Ishikawa (cell line): ENCODE data around the gene RNF135.

ENCODE experiments used
- CEBPB ChIP-seq: IDR thresholded peaks from 2 replicates; pipeline ENCODE4 v1.6.1; 2012
- CREB1 ChIP-seq: IDR thresholded peaks from 2 replicates; pipeline ENCODE4 v1.6.1; 2012; ENCODE audit warnings: low read depth
- EGR1 ChIP-seq: IDR thresholded peaks from 2 replicates; pipeline ENCODE4 v1.6.1; 2012
- EP300 ChIP-seq: IDR thresholded peaks from 2 replicates; pipeline ENCODE4 v1.6.1; 2012; ENCODE audit warnings: borderline replicate concordance
- FOXM1 ChIP-seq: IDR thresholded peaks from 2 replicates; pipeline ENCODE4 v1.6.1; 2012; ENCODE audit warnings: low read depth, borderline replicate concordance
- MAX ChIP-seq: IDR thresholded peaks from 2 replicates; pipeline ENCODE4 v1.6.1; 2012
- NFIC ChIP-seq: IDR thresholded peaks from 2 replicates; pipeline ENCODE4 v1.6.1; 2012
- RAD21 ChIP-seq: IDR thresholded peaks from 2 replicates; pipeline ENCODE4 v1.6.1; 2012; ENCODE audit warnings: low read depth
- TAF1 ChIP-seq: IDR thresholded peaks from 2 replicates; pipeline ENCODE4 v1.6.1; 2012; ENCODE audit warnings: low read depth, mild to moderate bottlenecking
- TCF12 ChIP-seq: IDR thresholded peaks from 2 replicates; pipeline ENCODE4 v1.6.1; 2012; ENCODE audit warnings: low read depth
- TEAD4 ChIP-seq: IDR thresholded peaks from 2 replicates; pipeline ENCODE4 v1.6.1; 2012
- YY1 ChIP-seq: IDR thresholded peaks from 2 replicates; pipeline ENCODE4 v1.6.1; 2012; ENCODE audit warnings: low read depth
- ZBTB7A ChIP-seq: IDR thresholded peaks from 2 replicates; pipeline ENCODE4 v1.6.1; 2012; ENCODE audit warnings: low read depth
- TF ChIP-seq, protein P1 (sequence below): IDR thresholded peaks from 2 replicates; pipeline ENCODE4 v1.6.1; 2012; ENCODE audit warnings: low read depth, mild to moderate bottlenecking
- TF ChIP-seq, protein P2 (sequence below): IDR thresholded peaks from 2 replicates; pipeline ENCODE4 v1.6.1; 2012

The RNF135 gene

GRCh38 chr17:30970831-30971567 lies at the start of gene RNF135:
Gene RNF135 (plus strand): TSS chr17:30971039. CDS start chr17:30971074, 35 bp downstream.
- TF ChIP-seq CREB1 (no peak), RAD21 (peak; percentile 2; the same call in 1 of the 2 replicates), TEAD4 (no peak; the same call in 1 of the 2 replicates), CEBPB (no peak), MAX (peak; percentile 79), EGR1 (no peak), NFIC (no peak), YY1 (peak; percentile 90), FOXM1 (no peak), TCF12 (0 out of 2 replicates have a peak, but pooled peaks have one; percentile 40), TAF1 (peak; percentile 73), EP300 (no peak), ZBTB7A (no peak)
- TF ChIP-seq, protein P1, sequence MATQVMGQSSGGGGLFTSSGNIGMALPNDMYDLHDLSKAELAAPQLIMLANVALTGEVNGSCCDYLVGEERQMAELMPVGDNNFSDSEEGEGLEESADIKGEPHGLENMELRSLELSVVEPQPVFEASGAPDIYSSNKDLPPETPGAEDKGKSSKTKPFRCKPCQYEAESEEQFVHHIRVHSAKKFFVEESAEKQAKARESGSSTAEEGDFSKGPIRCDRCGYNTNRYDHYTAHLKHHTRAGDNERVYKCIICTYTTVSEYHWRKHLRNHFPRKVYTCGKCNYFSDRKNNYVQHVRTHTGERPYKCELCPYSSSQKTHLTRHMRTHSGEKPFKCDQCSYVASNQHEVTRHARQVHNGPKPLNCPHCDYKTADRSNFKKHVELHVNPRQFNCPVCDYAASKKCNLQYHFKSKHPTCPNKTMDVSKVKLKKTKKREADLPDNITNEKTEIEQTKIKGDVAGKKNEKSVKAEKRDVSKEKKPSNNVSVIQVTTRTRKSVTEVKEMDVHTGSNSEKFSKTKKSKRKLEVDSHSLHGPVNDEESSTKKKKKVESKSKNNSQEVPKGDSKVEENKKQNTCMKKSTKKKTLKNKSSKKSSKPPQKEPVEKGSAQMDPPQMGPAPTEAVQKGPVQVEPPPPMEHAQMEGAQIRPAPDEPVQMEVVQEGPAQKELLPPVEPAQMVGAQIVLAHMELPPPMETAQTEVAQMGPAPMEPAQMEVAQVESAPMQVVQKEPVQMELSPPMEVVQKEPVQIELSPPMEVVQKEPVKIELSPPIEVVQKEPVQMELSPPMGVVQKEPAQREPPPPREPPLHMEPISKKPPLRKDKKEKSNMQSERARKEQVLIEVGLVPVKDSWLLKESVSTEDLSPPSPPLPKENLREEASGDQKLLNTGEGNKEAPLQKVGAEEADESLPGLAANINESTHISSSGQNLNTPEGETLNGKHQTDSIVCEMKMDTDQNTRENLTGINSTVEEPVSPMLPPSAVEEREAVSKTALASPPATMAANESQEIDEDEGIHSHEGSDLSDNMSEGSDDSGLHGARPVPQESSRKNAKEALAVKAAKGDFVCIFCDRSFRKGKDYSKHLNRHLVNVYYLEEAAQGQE, result no peak
- TF ChIP-seq, protein P2, sequence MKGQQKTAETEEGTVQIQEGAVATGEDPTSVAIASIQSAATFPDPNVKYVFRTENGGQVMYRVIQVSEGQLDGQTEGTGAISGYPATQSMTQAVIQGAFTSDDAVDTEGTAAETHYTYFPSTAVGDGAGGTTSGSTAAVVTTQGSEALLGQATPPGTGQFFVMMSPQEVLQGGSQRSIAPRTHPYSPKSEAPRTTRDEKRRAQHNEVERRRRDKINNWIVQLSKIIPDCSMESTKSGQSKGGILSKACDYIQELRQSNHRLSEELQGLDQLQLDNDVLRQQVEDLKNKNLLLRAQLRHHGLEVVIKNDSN, result no peak

DNA sequence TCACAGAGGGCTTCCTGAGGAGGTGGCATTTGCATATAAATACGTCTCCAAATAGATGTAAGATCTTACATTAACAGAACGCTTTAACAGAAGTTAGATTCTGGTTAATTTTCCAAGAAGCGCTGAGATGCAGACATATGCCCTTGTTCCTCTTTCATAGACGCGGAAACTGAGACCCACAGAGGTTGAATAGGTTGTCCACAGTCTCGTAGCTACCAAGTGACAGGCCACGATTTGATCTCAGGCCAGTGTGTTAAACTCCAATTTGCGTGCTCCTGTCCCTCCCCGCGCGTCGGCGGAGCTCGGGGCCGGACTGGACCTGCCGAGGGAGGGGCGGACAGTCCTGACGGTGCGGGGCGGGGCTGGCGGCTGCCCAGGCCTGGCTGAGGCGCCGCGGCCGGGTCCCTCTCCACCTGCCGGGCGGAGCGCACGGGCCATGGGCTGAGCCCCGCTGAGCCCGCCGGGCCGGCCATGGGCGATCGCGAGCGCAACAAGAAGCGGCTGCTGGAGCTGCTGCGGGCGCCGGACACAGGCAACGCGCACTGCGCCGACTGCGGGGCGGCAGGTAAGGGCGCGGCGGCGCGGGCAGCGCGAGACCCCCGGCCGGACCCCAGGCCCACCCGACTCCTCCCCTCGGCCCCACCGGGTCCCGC lies 49.2 kb upstream of the RNF135 start, which contains the start of gene ADAP2:
ADAP2 (plus strand) TSS at position 402 of the 653 bp plus-strand sequence; CDS start at position 472, 70 bp downstream.
- TF ChIP-seq ZBTB7A, result peak; percentile 78; the same call in 1 of the 2 replicates
- 0 out of 2 replicates have a peak, but pooled peaks have one; percentile 26 for TF ChIP-seq TAF1
- TF ChIP-seq TCF12, result no peak

DNA sequence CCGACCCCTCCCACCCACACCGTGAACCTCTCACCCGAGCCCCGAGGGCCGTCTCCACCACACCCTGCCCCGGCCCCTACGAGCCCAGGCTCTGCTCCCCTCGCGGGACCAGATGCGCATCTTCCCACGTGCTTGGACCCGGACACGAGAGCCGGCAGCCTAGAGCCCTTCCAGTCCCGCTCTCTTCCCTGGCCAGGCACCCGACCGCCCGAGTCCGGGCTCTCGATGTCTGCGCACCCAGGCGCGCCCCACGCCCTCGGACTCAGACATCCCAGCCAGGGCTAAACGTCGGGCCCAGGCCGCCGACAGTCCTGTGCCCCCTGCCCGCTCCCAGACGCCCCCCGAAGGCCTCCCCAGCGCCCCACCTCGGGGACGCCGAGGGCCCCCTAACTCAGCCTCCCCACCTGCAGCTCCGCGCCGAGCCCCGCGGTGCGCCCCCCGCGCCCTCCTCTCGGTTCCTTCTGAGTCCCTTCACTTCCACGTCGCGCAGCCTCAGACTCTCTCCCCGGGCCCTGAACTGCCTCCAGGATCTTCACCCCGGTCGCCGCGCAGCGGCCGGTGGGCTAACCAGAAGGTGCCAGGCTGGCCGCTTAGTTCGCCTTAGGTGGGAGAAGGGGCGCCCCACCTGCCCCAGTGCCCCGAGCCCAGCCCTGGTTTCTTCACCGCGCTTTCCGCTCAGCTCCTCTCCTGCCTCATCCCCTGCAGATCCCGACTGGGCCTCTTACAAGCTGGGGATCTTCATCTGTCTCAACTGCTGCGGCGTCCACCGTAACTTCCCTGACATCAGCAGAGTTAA lies 48.4 kb upstream of the RNF135 start:
- no peak for TF ChIP-seq CREB1
- peak; percentile 10; the same call in 1 of the 2 replicates for TF ChIP-seq ZBTB7A
- TF ChIP-seq MAX, result peak; percentile 65
- TF ChIP-seq EP300, result no peak
- TF ChIP-seq CEBPB, result no peak
- TF ChIP-seq TCF12, result no peak
- TF ChIP-seq TAF1, result no peak

- no peak for TF ChIP-seq CEBPB
- no peak for TF ChIP-seq RAD21
- TF ChIP-seq TEAD4, result no peak
- TF ChIP-seq ZBTB7A, result no peak
- TF ChIP-seq, protein P1, result no peak
These were observed 46.5 kb upstream of the RNF135 start for GRCh38 chr17:30924341-30924740.

DNA sequence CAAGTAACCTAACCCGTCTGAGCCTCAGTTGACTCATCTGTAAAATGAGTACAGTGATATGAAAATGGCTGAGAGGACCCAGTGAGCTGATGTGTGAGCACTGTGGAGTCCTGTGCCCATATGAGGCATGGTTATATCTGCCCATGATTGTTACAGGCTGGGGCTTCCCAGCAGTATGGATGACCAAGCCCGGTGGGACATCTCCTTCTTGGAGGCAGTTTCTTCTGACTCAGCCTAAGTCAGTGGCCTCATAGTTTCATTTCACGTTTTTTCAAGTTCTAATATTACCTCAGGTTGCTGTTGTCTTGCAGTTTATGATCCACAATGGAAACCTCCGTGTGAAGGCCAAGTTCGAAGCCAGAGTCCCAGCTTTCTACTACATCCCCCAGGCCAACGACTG lies 44.3 kb upstream of the RNF135 start:
- TF ChIP-seq NFIC (no peak), EGR1 (no peak), MAX (no peak), TEAD4 (no peak), ZBTB7A (no peak), RAD21 (no peak)

DNA sequence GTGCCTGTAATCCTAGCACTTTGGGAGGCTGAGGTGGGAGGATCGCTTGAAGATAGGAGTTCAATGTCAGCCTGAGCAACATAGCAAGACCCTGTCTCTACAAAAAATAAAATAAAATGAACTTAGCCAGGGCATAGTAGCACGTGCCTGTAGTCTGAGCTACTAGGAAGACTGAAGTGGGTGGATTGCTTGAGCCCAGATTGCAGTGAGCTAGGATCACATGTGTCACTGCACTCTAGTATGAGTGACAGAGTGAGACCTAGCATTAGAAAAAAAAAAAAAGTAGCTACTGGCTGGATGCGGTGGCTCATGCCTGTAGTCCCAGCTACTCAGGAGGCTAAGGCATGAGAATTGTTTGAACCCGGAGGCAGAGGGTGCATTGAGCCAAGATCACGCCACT lies 43.1 kb upstream of the RNF135 start:
- TF ChIP-seq TAF1 (no peak), CEBPB (no peak), RAD21 (no peak)
